HL-60 (cell line): ENCODE data around the gene KISS1.

Experiments used
- DNase-seq, 2 experiments: peaks; one replicate each; pipeline ENCODE4 v3.0.0-alpha.2; 2010 to 2020; ENCODE audit warnings: low read depth in 1 of 2, low spot score in 1 of 2
- H3K27ac ChIP-seq: fragments of 250-450 bp; sonication (Bioruptor Pico); replicated peaks from 2 replicates; pipeline ENCODE4 v1.5.1; 2020; ENCODE audit warnings: mild to moderate bottlenecking, moderate library complexity
- H3K27me3 ChIP-seq: fragments of 250-450 bp; sonication (Bioruptor Pico); 2 replicates; pipeline ENCODE4 v1.5.1; 2021; ENCODE audit warnings: mild to moderate bottlenecking, moderate library complexity; ENCODE audit not compliant: insufficient read depth, poor library complexity, severe bottlenecking
- H3K4me3 ChIP-seq: replicated peaks from 2 replicates; pipeline ENCODE4 v1.5.1; 2011; ENCODE audit warnings: mild to moderate bottlenecking, control low read depth, low read length; ENCODE audit not compliant: insufficient read depth
- GABPA ChIP-seq: IDR thresholded peaks from 2 replicates; pipeline ENCODE4 v1.6.1; 2012; ENCODE audit warnings: low read depth
- POLR2AphosphoS5 ChIP-seq: IDR thresholded peaks from 2 replicates; pipeline ENCODE4 v1.6.1; 2012; ENCODE audit warnings: low read depth
- SPI1 ChIP-seq: IDR thresholded peaks from 2 replicates; pipeline ENCODE4 v1.6.1; 2012; ENCODE audit warnings: low read depth, mild to moderate bottlenecking, borderline replicate concordance
- TF ChIP-seq, protein P1 (sequence below): IDR thresholded peaks from one replicate; pipeline ENCODE4 v1.5.1; 2011; ENCODE audit warnings: low read length, control low read depth, inconsistent platforms; ENCODE audit not compliant: insufficient read depth
- TF ChIP-seq, protein P2 (sequence below): IDR thresholded peaks from 2 replicates; pipeline ENCODE4 v1.6.1; 2012; ENCODE audit warnings: low read depth; ENCODE audit not compliant: insufficient replicate concordance

KISS1 gene

DNA sequence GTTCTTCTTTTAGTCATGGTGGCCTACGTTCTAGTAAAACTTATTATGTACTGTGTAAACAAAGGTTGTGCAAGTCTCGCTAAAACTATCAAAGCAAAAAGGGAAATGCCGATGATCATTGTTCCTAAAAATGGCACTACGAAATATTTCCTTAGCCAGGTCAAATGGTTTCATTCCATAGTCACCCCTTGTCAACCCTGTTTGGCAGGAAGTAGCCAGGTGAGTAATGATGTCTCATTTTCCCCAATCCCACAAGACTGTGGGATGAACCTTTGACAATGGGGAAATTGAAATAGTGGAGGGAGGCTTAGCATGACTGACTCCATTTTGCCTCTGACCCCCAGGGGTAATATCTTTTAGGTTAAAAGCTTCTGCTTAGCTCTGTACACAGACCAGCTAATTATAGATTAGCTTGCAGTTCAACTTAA is 24.5 kb downstream of the KISS1 start:
- TF ChIP-seq SPI1 (0 out of 2 replicates have a peak, but pooled peaks have one; percentile 23), GABPA (no peak)
- no peak overlapping the region for H3K27ac ChIP-seq

GRCh38 chr1:204170494-204171155 is 25.7 kb downstream of the KISS1 start:
- TF ChIP-seq, protein P1, sequence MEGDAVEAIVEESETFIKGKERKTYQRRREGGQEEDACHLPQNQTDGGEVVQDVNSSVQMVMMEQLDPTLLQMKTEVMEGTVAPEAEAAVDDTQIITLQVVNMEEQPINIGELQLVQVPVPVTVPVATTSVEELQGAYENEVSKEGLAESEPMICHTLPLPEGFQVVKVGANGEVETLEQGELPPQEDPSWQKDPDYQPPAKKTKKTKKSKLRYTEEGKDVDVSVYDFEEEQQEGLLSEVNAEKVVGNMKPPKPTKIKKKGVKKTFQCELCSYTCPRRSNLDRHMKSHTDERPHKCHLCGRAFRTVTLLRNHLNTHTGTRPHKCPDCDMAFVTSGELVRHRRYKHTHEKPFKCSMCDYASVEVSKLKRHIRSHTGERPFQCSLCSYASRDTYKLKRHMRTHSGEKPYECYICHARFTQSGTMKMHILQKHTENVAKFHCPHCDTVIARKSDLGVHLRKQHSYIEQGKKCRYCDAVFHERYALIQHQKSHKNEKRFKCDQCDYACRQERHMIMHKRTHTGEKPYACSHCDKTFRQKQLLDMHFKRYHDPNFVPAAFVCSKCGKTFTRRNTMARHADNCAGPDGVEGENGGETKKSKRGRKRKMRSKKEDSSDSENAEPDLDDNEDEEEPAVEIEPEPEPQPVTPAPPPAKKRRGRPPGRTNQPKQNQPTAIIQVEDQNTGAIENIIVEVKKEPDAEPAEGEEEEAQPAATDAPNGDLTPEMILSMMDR = no peak
- H3K27ac ChIP-seq = no peak overlapping the region
- no peak overlapping the region for H3K4me3 ChIP-seq
- DNase-seq = no peak
- no peaks in the 10 kb centered on the region for H3K27me3 ChIP-seq

More for the DNA sequence above, 24.5 kb downstream of the KISS1 start:
- DNase-seq = no peak
- Histone ChIP-seq H3K27me3 (no peaks in the 10 kb centered on the region), H3K4me3 (no peak overlapping the region)

DNA sequence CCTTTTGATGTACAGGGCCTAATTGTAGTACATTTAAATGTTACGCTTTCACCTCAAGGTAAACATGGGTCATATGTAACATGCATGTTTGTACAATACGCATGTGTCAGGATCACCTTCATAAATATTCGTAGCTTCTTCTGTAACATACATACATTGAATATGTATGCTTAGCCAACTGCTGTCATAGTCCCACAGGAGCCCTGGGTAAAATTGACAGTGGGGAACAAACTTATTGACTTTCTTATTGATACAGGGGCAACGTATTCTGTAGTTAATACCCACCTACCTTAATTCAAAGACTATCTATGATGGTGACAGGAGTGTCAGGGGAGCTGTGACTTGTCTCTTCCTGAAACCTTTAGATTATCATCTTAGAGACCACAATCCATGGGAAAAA is 26.4 kb downstream of the KISS1 start:
- H3K27me3 ChIP-seq = no peaks in the 10 kb centered on the region
- no peak overlapping the region for H3K27ac ChIP-seq
- TF ChIP-seq, protein P2, sequence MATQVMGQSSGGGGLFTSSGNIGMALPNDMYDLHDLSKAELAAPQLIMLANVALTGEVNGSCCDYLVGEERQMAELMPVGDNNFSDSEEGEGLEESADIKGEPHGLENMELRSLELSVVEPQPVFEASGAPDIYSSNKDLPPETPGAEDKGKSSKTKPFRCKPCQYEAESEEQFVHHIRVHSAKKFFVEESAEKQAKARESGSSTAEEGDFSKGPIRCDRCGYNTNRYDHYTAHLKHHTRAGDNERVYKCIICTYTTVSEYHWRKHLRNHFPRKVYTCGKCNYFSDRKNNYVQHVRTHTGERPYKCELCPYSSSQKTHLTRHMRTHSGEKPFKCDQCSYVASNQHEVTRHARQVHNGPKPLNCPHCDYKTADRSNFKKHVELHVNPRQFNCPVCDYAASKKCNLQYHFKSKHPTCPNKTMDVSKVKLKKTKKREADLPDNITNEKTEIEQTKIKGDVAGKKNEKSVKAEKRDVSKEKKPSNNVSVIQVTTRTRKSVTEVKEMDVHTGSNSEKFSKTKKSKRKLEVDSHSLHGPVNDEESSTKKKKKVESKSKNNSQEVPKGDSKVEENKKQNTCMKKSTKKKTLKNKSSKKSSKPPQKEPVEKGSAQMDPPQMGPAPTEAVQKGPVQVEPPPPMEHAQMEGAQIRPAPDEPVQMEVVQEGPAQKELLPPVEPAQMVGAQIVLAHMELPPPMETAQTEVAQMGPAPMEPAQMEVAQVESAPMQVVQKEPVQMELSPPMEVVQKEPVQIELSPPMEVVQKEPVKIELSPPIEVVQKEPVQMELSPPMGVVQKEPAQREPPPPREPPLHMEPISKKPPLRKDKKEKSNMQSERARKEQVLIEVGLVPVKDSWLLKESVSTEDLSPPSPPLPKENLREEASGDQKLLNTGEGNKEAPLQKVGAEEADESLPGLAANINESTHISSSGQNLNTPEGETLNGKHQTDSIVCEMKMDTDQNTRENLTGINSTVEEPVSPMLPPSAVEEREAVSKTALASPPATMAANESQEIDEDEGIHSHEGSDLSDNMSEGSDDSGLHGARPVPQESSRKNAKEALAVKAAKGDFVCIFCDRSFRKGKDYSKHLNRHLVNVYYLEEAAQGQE = no peak
- no peak for TF ChIP-seq POLR2AphosphoS5
- no peak overlapping the region for H3K4me3 ChIP-seq
- no peak for DNase-seq

DNA sequence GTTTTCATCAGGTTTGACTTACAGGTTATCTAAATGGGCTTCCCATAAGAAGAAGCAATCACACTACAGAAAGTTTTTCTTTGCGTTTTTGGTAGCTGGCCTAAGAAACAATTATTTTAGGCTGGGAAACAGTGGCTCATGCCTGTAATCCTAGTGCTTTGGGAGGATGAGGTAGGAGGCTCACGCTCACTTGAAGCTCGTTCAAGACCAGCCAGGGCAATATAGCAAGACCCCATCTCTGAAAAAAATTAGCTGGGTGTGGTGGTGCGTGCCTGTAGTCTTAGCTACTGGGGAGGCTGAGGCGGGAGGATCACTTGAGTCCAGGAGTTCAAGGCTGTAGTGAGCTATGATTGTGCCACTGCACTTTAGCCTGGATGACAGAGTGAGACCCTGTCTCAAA is 28.6 kb downstream of the KISS1 start:
- H3K27ac ChIP-seq = no peak overlapping the region
- no peak overlapping the region for H3K4me3 ChIP-seq
- TF ChIP-seq GABPA = no peak
- TF ChIP-seq, protein P2 = no peak
- no peak for TF ChIP-seq SPI1
- TF ChIP-seq POLR2AphosphoS5 = no peak
- TF ChIP-seq, protein P1 = no peak
- no peaks in the 10 kb centered on the region for H3K27me3 ChIP-seq
- DNase-seq = no peak

DNA sequence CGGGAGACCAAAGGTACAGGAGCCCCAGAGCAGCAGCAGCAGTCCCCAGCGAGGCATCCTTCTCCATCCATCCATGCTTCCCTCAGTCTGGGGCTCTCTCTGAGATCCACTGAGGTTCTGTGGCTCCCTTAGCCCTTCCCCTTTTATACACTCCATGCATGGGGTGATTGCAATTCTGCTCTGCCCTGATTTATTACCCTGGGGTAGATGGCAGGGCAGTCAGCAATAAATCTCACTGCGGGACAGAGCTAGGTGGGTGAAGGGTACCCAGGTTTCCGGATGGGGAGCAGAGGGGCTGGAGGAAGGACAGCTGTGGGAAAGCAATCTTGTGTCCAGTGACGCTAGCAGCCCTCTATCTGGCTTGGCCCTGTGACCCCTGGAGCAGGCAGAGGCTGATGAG is 30.1 kb downstream of the KISS1 start, which contains the start of gene REN:
Gene REN (minus strand): TSS at position 119 of the 400 bp plus-strand sequence. CDS start 44 bp downstream, at position 75.
- TF ChIP-seq SPI1 (no peak), GABPA (no peak), POLR2AphosphoS5 (no peak)
- TF ChIP-seq, protein P1 = no peak
- TF ChIP-seq, protein P2 = no peak
- H3K27ac ChIP-seq = no peak within 1 kb of the TSS
- H3K4me3 ChIP-seq = no peak within 1 kb of the TSS
- H3K27me3 ChIP-seq = no peaks in the 10 kb centered on the region
- DNase-seq = no peak
